ENCODE data around the gene DOK3. TPM values are rescaled to one million over a fixed set of nuclear protein-coding genes. Genes with fewer than 3 reads are reported as not detected.
A peak's percentile ranks its signal among the peaks of the same experiment; 100 is the strongest.

Gene DOK3
- total RNA-seq, 1 donor from 2014 or later: 4.7 TPM

- peak overlapping the region; percentile 87 for H3K4me3 Mint-ChIP-seq
- peaks cover 22% of the 10 kb centered on the region for H3K4me1 Mint-ChIP-seq
- no peak for DNase-seq (ENCODE audit: low spot score in 2 of 2, unreplicated experiment in 2 of 2)
- H3K27me3 Mint-ChIP-seq (ENCODE audit: low read depth): no peaks in the 10 kb centered on the region
- H3K27ac Mint-ChIP-seq: no peak overlapping the region
- H3K36me3 Mint-ChIP-seq: peaks cover 12% of the 10 kb centered on the region
- no peaks in the 10 kb centered on the region for H3K9me3 Mint-ChIP-seq
- TF ChIP-seq CTCF (IDR thresholded peaks at IDR 0.05; ENCODE audit: unreplicated experiment): no peak
These were observed 4.9 kb upstream of the DOK3 start for GRCh38 chr5:177514541-177514940.

- TF ChIP-seq CTCF (IDR thresholded peaks at IDR 0.05; ENCODE audit: unreplicated experiment): no peak
- DNase-seq (ENCODE audit: low spot score in 2 of 2, unreplicated experiment in 2 of 2): no peak
- no peak overlapping the region for H3K27ac Mint-ChIP-seq
- no peaks in the 10 kb centered on the region for H3K27me3 Mint-ChIP-seq (ENCODE audit: low read depth)
- peaks cover 11% of the 10 kb centered on the region for H3K36me3 Mint-ChIP-seq
- H3K9me3 Mint-ChIP-seq: no peaks in the 10 kb centered on the region
- H3K4me1 Mint-ChIP-seq: peaks cover 22% of the 10 kb centered on the region
- no peak overlapping the region for H3K4me3 Mint-ChIP-seq
These were observed 3.9 kb upstream of the DOK3 start for GRCh38 chr5:177513500-177513899.

GRCh38 chr5:177512736-177513380 lies 3.2 kb upstream of the DOK3 start:
- no peak overlapping the region for H3K27ac Mint-ChIP-seq
- no peak overlapping the region for H3K4me3 Mint-ChIP-seq
- peaks cover 22% of the 10 kb centered on the region for H3K4me1 Mint-ChIP-seq
- peaks cover 12% of the 10 kb centered on the region for H3K36me3 Mint-ChIP-seq
- no peaks in the 10 kb centered on the region for H3K27me3 Mint-ChIP-seq (ENCODE audit: low read depth)
- TF ChIP-seq CTCF (IDR thresholded peaks at IDR 0.05; ENCODE audit: unreplicated experiment): no peak
- no peak for DNase-seq (ENCODE audit: low spot score in 2 of 2, unreplicated experiment in 2 of 2)
- H3K9me3 Mint-ChIP-seq: no peaks in the 10 kb centered on the region

- Mint-ChIP-seq H3K27ac (no peak overlapping the region), H3K4me3 (no peak overlapping the region), H3K9me3 (no peaks in the 10 kb centered on the region), H3K36me3 (peaks cover 16% of the 10 kb centered on the region), H3K27me3 (ENCODE audit: low read depth) (no peaks in the 10 kb centered on the region), H3K4me1 (peaks cover 18% of the 10 kb centered on the region)
- no peak for TF ChIP-seq CTCF (IDR thresholded peaks at IDR 0.05; ENCODE audit: unreplicated experiment)
- DNase-seq (ENCODE audit: low spot score in 2 of 2, unreplicated experiment in 2 of 2): no peak
These were observed 2.4 kb upstream of the DOK3 start for GRCh38 chr5:177511796-177512675.

GRCh38 chr5:177511181-177511580 lies 1.6 kb upstream of the DOK3 start:
- Mint-ChIP-seq H3K36me3 (peaks cover 17% of the 10 kb centered on the region), H3K27me3 (ENCODE audit: low read depth) (no peaks in the 10 kb centered on the region)
- TF ChIP-seq CTCF (IDR thresholded peaks at IDR 0.05; ENCODE audit: unreplicated experiment): no peak

More at GRCh38 chr5:177511181-177511580, 1.6 kb upstream of the DOK3 start:
- Mint-ChIP-seq H3K4me3 (no peak overlapping the region), H3K9me3 (no peaks in the 10 kb centered on the region), H3K27ac (no peak overlapping the region), H3K4me1 (peaks cover 11% of the 10 kb centered on the region)
- DNase-seq (ENCODE audit: low spot score in 2 of 2, unreplicated experiment in 2 of 2): no peak

Measured in mesothelial cell of epicardium (in vitro differentiated cells).